Stimulated activated CD4-positive, alpha-beta T cell treated with anti-CD3 and anti-CD28 coated beads, Interleukin-15, amount 100 ng/mL, for 24 hours (primary cell): ENCODE measurements around the gene ADARB2.
"Not testable (repeated sequence)": the region's sequence is repeated elsewhere in the genome, so short reads cannot be mapped to it uniquely, and the experiment has no call there.

ENCODE experiments used
- DNase-seq: peaks from one replicate; pipeline ENCODE4 v3.0.0-alpha.2; 2020

ADARB2 gene

DNA sequence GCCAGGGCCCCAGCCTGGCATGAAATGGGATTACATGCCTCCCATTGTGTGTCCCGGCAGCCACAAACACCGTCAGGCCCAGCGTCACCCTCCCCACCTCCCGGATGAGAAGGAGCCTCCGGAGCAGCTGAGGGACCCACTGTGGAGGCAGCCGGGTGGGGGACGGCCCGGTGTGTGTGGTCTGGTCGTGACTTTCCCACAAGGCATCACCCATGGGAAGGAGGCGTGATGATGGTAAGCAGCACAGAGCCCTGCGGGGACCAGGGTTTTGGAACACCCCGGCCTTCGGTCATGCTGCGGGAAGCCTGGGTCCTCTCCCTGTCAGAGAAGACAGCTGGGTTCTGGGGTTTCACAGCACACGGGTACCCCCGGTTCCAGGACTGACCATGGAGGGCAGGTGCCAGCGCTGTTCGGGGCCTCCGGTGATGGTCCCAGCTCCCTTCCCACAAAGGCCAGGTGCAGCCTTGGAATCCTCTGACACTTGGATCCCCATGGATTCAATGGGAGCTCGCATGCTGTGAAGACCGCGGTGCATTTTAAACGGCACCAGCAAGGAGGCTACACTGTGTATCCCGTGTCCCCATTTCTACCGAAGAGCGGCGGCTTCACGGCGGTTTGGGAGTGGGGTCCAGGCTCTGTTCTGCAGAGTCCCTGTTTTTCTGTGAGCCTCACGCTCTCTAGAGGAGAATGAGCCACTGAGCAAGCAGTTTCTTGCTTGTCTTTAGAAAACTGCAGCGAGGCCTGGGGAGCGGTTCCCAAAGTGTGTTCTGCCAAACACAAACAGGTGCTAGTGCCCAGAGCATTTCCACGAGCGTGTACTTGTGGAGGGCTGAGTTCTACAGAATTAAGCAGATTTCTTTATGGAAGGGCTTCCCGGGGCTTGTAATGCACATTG lies 336.0 kb downstream of the ADARB2 start:
- DNase-seq = no peak

DNA sequence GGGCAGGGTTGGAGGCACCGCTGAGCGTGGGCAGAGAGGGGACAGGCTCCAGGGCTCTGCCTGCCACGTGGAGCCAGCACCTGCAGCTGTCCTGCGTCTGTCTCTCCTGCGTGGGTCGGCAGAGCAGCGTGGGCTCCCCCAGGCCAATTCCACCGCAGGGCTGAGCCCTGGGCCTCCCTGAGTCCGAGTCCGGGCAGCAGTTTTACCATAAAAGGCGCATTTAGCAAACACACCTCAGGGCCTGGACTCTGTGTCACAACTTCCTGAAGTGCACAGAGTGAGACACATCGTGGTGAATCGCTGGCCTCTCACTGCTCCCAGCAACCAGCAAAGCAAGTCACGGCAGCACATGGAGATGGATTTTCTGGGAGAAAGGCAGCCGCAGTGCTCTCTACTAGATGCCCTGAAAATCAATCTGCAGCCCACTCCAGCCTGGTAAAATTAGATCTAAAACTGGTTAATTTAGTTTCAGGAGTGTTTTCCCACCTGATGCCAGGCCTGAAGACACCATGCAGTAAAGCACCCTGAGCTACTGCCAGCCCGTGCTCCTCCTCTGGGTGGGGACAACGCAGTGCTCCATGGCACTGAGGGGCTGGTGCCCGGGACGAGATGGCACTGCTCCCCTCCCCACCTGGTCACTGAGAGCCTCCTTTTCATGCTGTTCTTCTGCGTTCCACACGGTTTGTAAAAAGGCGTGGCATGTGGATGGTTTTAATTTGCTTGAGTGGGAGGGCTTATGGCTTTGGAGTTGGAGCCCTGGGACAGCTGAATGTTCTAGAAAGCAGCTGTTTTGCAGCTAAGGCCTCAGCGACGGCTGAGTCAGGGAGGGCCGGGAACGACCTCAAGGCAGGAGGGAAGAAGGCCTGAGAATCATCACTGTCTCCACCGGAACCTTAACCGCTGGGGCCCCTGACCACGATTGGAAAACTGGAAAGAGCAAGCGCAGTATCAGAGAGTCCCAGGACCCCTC lies 336.9 kb downstream of the ADARB2 start:
- DNase-seq = no peak

DNA sequence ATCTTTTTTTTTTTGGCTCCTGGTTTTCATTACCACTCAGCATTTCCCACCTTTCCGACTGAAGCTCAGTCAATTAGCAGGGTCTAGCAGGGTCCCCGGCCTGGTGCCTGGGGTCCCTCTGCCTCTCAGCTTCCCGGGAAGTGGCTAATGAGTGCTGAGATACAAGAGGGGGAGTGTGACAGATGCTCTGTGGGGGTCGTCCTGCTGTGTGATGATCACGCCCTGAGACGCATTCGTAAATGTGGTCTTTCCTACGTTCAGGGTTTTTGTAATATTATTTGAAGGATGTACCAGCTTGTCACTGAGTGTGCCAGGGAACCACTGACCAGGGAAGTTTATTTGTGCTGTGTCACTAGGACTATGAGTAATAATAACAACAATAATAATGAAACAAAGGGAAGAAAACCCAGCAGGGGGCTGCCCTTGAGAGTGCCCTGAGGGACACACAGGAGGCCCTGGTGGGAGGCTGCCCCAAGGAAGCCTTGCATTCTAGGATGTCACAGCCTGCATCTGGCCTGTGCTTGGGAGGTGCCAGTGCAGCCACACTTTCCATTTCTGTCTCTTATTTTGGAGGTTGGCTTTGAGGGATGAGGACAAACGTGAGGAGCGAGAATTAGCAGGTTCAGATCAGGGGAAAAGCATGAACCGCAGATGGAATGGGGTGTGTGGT lies 337.8 kb downstream of the ADARB2 start:
- DNase-seq = no peak

DNA sequence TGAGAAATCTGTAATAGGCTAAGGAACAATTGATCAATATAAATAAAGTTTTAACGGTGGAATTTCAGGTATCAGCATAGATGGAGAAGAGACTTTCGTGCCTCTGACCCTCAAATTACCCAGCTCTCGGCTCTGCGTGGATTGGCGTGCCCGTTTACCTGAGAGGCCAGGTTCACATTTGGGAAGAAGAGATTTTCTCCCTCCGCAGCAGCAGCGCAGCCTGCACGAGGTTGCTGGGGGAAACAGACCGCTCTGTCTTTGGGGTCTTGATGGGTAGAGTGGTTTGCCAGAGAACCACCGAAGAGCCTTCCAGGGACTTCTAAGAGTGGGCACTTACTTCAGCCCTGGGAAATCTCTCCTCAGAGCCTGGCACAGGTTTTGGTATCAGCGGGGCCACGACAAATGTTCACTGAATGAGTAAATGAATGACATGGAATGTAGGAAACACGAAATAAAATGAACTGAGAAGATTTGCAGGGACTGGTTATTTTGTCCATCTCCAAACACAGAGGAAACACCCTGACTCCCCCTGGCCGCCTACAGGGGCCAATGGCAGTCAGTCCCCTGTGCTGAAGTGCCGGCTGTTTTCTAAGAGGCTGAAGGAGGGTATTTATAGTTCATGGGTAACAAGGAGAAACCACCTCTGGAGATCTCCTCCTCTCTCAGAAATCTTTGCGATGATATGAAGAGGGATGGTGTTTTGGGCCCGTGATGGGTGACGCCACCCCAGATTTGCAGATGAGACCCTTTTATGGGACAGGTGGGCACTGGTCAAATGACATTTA lies 338.5 kb downstream of the ADARB2 start:
- DNase-seq = no peak

DNA sequence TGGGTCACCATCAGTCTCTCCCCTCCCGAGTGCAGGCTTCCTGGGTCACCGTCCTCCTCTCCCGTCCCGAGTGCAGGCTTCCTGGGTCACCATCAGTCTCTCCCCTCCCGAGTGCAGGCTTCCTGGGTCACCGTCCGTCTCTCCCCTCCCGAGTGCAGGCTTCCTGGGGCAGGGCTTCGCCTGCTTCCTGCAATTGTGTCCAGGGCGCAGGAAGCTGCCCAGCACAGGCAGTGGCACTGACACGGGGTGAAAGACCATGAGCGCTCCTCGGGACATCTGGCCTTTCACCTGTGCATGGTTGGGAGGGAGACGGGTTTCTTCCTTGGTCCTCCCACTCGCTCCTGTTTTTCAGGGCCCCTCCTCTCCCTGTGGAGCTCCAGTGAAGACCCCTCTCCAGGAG lies 339.2 kb downstream of the ADARB2 start:
- DNase-seq = not testable (repeated sequence)

DNA sequence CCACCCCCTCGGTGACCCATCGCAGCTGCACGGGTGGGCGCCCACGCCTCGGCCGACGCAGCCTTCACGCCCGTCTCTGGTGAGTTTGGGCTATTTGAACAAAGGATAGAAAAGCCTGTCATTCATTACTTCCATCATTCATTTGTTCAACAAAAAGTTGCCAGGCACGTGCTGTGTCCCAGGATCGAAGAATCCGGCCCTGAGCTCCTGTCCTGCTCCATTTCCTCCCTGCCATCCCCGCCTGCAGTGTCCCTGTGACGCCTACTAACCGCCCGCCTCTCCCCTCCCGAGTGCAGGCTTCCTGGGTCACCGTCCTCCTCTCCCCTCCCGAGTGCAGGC lies 341.1 kb downstream of the ADARB2 start:
- no peak for DNase-seq

DNA sequence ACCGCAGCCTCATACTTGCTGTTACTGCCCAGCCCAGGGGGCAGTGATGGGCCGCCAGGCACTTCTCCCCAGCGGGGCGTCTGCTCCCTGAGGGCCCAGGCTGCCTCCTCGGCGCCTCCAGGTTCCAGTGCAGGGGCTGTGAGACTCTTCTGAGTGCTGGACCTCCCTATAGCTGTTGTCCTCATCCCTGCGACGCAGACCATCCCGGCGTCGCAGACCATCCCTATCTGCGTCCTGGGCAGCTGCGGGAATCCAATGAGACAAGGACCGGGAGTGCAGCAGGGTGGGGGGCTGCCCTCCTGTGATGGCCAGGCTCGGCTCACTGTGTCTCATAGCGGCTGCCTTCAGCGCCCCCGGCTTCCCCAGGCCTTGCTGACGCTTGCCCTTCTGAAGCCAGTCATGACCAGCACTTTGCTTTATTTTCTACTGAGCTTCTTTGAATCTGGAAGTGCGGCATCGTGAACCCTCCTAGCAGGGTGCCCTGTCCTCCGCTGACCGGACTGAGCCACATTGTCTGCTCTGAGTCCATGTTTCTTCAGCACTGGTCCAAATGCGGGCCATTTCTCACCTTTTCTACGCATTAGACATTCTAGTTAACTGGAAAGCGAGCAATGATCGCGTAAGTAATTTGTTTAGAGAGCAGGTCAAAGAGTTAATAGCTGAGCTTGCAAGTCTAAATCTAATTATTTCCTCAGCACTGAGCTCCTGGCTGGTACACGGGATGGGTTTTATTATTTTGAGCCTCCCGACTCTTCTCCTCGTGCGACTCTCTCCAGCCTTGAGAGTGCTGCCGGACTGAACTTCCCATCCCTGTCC lies 341.6 kb downstream of the ADARB2 start:
- no peak for DNase-seq

DNA sequence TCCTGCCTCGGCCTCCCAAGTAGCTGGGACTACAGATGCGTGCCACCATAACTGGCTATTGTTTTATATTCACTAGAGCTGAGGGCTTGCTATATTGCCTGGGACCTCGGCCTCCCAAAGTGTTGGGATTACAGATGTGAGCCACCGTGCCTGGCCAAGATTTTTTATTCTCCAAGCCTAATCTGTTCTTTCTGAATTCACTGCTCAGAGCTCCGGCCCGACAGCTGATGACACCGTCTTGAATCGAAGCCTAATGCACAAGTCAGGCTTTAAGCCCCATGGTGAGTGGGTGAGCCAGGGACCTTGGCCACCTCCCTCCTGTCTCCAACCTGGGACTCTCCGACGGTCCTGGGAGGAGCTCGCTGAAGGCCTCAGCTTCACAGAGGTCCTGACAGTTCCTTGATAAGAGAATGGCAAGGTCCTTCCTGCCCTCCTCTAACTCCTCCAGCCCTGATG lies 342.3 kb downstream of the ADARB2 start:
- no peak for DNase-seq

DNA sequence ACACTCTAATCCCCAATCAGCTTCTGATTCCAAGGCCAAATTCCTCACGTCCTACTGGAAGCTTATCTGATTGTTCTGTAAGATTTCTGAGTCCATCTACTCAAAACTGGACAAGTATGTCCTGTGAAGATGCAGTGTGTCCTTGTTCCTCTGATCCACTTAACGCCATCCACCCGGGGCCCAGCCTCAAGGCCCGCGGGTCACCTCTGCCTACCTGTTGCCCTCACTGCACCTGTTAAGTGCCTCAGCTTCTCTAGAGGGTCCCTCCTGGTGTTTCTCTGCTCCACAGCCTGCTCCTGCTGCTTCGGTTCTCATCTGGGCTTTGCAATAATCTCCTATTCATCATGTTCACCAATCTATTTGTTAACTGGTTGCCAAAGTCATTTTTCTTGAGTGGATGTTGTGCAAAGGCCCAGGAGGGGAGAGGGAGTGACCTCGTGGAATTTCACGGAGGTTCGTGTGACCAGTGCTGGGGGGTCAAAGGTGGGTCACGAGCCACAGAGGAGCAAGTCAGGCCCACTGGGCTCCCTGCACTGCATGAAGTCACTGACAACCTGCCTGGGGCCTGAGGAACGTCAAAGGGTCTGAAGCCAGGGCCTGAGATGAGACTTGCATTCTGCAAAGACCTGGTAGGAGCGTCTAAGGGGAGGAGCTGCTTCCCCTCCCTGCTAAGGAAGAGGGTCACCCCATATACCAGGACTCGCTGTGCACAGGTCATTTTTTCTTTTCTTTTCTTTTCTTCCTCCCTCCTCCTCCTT lies 343.0 kb downstream of the ADARB2 start:
- no peak for DNase-seq

DNA sequence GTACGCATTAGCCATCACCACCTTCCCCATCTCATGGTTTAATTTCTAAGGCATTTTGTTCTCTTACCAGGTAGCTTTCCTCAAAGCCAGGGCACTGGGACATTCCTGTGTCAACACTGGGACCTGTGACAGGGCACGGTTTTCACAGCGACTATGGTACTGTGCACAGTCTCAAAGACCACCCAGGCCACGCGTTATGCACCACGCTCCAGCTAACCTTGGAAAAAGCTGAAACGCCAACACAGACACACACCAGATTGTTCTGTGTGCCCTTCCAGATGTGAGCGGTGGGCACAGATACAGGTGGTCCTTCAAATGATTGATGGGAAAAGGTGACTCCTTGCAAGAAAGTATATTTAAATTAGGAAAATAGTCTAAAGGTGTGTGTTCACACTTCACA lies 343.8 kb downstream of the ADARB2 start:
- no peak for DNase-seq

DNA sequence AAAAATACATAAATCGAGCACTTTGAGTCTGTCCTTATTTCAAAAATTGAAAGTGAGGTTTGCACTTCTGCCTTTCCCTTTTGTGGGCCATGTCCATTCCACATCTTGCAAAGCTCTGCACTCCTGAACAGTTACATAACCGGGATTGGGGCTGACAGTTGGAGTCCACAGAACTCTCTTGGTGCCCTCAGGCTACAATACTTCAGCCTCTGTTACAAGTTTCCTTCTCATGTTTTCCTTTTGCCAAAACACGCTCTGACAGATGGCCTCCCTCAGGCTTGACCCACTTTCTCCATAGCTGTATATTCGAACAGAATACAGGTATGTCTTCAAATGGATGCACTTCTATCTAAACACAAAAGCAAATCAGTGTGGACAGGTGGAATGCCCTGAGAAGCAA lies 345.2 kb downstream of the ADARB2 start:
- no peak for DNase-seq

DNA sequence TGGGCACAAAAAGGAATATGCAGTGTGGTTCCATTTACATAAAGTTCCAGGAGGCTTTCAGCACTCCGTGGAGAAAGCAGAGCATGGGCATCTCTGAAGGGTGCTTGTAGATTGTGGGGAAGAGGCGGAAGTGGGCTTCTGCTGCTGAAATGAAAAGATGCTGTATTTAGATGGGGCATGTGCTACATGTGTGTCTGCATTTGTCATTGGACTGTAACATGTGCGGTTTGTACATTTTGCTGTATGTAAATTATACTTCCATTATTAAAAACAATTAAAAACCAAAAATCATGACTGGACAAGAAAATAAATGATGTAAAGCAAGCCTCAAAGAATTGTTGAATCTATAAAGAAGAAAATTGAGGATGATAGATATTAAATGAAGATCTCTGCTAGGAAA lies 347.1 kb downstream of the ADARB2 start:
- DNase-seq = no peak

DNA sequence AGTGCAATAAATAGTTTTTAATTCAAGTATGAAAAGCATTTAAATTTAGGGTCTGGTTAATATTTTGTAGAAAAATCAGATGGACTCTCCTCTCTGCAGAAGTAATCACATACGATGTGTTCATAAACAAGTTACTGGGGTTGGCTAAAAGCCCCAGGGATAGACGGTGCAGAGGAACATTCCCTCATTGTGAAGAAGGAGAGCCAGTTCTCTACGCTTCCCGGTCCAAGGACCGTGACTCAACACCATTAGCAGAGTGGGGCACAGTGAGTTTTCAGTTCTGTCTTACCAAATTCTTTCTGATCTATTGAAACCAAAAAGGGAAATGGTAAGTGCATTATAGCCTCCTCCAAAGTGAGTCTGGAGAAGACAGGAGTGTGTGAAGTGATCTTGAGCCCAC lies 353.3 kb downstream of the ADARB2 start:
- DNase-seq = no peak

DNA sequence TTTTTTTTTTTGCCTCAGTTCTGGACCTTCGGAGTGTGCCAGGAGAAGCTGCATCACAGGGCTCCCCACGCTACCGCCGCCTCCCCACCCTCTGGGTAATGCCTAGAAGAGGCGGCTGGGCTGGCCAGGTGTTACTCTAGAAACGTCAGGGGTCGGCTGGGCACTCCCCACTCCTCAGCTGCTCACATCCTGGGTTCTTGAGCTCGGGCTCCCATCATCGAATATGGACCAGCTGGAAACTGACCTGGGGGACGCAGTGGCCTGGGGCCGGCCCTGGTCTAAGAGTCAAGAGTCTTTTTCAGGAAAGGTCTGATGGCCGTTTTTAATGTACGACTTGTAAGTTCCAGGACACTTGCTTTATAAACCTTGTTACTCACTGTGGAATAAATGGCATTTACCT lies 354.6 kb downstream of the ADARB2 start:
- DNase-seq = no peak

DNA sequence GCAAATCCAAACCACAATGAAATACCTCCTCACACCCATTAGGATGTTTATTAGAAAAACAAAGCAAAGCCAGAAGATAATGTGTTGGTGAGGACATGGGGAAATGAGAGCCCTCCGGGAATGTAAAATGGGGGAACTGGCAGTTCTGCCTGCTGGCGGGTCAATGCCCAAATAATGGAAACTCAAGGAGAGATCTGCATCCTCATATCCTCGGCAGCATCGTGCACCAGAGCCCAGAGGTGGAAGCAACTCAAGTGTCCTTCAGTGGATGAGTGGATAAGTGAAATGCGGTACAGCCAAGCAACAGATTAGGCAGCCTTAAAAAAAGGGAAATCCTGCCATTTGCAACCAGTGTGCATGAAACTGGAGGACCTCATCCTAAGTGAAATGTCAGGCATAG lies 356.0 kb downstream of the ADARB2 start:
- DNase-seq = no peak

DNA sequence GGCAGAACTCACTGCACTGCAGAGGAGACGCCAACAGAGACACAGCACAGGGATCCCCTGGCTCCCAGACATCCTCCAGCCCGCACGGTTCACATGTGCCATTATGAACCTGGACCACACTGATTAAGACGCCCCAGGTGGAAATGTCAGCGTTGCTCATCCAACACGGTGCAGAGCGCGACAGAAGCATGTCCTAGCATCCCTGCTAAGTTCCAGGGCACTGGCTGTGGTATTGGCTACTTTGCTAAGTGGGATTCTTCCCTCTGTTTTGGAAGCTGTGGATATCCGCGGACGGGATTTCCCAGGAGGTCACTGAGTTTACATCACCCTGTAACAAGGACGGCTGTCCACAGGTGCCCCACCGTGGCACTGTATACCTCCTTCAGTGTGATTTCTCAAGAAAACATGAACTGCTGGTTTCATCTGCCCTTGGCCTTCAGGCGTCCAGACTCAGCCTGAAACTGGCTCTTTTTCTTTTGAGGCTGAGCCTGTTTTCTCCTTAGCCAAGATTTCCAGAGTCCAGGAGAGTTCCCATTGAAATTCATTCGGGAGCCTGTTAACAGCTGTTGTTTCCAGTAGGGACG lies 357.1 kb downstream of the ADARB2 start:
- DNase-seq = no peak

DNA sequence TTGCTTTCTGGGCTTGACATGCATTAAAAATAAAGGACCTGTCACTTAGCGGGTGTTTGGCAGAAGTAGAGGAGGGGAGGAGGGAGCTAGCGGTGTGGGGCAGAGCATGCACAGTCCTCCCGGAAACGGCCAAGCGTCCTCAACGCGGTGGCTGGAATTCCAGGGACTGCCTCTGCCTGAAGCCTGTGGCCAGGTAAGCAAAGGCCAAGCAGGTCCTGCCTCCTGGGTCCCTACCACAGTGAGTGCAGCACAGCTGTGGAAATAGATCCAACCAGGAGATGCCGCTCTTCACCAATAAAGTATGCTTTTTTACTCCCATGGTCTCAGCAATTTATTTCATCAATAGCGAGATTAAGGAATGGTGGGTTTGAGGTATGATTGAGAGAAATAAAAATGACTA lies 357.7 kb downstream of the ADARB2 start:
- no peak for DNase-seq

DNA sequence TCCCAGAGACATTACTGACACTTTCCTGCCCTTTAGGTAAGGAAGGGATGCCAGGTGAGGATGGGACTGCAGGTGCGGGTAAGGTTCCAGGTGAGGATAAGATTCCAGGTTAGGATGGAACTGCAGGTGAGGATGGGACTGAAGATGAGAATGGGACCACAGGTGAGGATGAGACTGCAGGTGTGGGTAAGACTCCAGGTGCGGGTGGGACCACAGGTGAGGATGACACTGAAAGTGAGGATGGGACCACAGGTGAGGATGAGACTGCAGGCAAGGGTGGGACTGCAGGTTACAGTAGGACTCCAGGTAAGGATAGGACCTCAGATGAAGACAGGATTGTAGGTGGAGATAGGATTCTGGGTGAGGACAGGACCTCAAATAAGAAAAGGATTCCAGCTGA lies 358.9 kb downstream of the ADARB2 start:
- DNase-seq = no peak

DNA sequence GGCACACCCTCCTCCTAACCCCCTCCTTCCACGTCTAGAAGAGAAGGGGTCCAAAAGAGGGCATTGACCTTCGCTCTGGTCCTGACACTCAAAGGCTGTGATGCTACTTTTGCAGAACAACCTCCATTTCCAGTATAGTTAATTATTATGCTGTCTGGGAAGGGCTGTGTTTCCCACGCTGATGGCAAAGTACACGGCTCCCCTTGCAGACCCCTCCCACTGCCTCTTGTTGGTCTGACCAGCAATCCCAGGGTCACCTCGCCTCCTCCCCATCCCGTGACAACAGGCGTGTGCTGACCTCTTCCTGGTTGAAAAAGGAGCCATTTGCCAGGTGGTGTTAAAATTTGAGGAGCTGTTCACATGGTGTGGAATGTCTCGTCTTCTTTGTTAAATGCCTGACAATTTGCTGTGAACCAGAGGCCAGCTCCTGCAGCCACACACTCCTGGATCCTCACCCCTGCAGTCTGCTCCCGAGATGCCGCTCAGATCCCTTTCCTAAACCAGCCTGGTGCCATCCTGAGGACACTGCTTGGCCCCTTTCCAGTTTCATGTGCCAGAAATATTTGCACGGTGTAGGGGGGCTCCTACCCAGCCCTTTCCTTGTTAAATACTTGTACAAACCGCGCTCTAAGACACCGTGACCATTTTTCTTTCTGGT lies 359.5 kb downstream of the ADARB2 start:
- DNase-seq = no peak

DNA sequence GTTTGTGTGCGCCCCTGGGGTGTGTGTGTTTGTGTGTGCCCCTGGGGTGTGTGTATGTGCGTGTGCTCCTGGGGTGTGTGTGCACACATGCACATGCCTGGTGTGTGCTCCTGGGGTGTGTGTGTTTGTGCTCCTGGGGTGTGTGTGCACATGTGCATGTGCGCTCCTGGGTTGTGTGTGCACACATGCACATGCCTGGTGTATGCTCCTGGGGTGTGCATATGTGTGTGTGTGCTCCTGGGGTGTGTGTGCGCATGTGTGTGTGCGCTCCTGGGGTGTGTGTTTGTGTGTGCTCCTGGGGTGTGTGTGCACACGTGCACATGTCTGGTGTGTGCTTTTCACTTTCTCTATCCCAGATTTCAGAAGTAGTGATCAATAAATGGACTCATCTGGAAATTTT lies 360.1 kb downstream of the ADARB2 start:
- no peak for DNase-seq
